GM19025 (cell line): ENCODE measurements around the gene NFYC.

Source experiments
- ATAC-seq: cut with Tn5 transposase; IDR thresholded peaks from one replicate; pipeline ENCODE4 v1.9.1; 2021; ENCODE audit warnings: mild to moderate bottlenecking, low read depth, moderate library complexity; ENCODE audit not compliant: unreplicated experiment

The NFYC gene

GRCh38 chr1:40734882-40735628 lies 43.6 kb downstream of the NFYC start:
- no peak for ATAC-seq

- no peak for ATAC-seq
These were observed 44.6 kb downstream of the NFYC start for GRCh38 chr1:40736085-40736531.

- ATAC-seq = no peak
These were observed 47.3 kb downstream of the NFYC start for GRCh38 chr1:40738831-40739230.

GRCh38 chr1:40739455-40740008 lies 48.0 kb downstream of the NFYC start:
- no peak for ATAC-seq

- no peak for ATAC-seq
These were observed 48.8 kb downstream of the NFYC start for GRCh38 chr1:40740039-40740996.

- ATAC-seq = no peak
These were observed 49.7 kb downstream of the NFYC start for GRCh38 chr1:40740997-40741736.

GRCh38 chr1:40742363-40743061 lies 51.0 kb downstream of the NFYC start:
- no peak for ATAC-seq

- ATAC-seq = no peak
These were observed 51.9 kb downstream of the NFYC start for GRCh38 chr1:40743452-40743851.

GRCh38 chr1:40743860-40744259 lies 52.4 kb downstream of the NFYC start:
- no peak for ATAC-seq

GRCh38 chr1:40745176-40745575 lies 53.7 kb downstream of the NFYC start:
- no peak for ATAC-seq

GRCh38 chr1:40746344-40747090 lies 55.0 kb downstream of the NFYC start:
- no peak for ATAC-seq

GRCh38 chr1:40748841-40749718 lies 57.6 kb downstream of the NFYC start:
- ATAC-seq = no peak

GRCh38 chr1:40749817-40750216 lies 58.3 kb downstream of the NFYC start:
- ATAC-seq = no peak

- no peak for ATAC-seq
These were observed 59.0 kb downstream of the NFYC start for GRCh38 chr1:40750451-40750908.

- no peak for ATAC-seq
These were observed 60.3 kb downstream of the NFYC start for GRCh38 chr1:40751802-40752201.

GRCh38 chr1:40753142-40753882 lies 61.8 kb downstream of the NFYC start:
- peak; percentile 72 for ATAC-seq

- no peak for ATAC-seq
These were observed 62.7 kb downstream of the NFYC start for GRCh38 chr1:40754201-40754600.
